ENCODE data around the gene ZNF549.

The ZNF549 gene

DNA sequence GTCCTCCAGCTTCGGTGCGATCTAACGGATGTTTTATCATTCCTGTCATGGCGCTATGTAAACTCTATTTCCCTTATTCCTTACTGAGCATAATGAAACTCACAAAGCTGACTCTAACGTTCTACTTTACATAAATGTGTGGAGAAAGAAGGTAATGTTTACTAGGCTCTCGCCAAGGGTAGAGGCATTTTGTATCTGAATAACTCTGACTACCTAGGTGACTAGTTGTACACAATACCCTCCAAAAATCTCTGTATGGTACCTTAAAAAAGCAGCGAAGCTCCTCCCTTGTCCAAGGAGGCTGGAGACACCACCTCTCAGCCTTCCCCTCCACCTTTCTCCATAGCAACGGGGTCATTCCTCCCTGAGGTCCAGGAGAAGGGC lies 72.2 kb downstream of the ZNF549 start:
- H3K4me3 ChIP-seq (ENCODE audit: low read length), result peak overlapping the region; percentile 75
- DNase-seq (ENCODE audit: low read depth), result no peak
- TF ChIP-seq, protein P1, sequence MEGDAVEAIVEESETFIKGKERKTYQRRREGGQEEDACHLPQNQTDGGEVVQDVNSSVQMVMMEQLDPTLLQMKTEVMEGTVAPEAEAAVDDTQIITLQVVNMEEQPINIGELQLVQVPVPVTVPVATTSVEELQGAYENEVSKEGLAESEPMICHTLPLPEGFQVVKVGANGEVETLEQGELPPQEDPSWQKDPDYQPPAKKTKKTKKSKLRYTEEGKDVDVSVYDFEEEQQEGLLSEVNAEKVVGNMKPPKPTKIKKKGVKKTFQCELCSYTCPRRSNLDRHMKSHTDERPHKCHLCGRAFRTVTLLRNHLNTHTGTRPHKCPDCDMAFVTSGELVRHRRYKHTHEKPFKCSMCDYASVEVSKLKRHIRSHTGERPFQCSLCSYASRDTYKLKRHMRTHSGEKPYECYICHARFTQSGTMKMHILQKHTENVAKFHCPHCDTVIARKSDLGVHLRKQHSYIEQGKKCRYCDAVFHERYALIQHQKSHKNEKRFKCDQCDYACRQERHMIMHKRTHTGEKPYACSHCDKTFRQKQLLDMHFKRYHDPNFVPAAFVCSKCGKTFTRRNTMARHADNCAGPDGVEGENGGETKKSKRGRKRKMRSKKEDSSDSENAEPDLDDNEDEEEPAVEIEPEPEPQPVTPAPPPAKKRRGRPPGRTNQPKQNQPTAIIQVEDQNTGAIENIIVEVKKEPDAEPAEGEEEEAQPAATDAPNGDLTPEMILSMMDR (IDR thresholded peaks at IDR 0.05; ENCODE audit: insufficient read depth, low read depth, low read length, missing control alignments), result no peak

GRCh38 chr19:57599761-57600383 lies 72.7 kb downstream of the ZNF549 start, which contains the start of gene ZNF530:
Gene ZNF530 (plus strand): TSS chr19:57599885. CDS start chr19:57604346, 4,461 bp downstream.
- TF ChIP-seq, protein P1 (IDR thresholded peaks at IDR 0.05; ENCODE audit: insufficient read depth, low read depth, low read length, missing control alignments), result no peak
- DNase-seq (ENCODE audit: low read depth), result peak; percentile 94
- H3K4me3 ChIP-seq (ENCODE audit: low read length), result peak within 1 kb of the TSS; percentile 75

DNA sequence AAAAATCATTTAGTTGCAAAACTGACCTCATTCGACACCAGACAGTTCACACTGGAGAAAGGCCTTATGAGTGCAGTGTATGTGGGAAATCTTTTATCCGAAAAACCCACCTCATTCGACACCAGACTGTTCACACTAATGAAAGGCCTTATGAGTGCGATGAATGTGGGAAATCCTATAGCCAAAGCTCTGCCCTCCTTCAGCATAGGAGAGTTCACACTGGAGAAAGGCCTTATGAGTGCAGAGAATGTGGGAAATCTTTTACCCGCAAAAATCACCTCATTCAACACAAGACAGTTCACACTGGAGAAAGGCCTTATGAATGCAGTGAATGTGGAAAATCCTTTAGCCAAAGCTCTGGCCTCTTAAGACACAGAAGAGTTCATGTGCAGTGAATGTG lies 79.8 kb downstream of the ZNF549 start:
- no peak overlapping the region for H3K4me3 ChIP-seq (ENCODE audit: low read length)
- TF ChIP-seq, protein P1 (IDR thresholded peaks at IDR 0.05; ENCODE audit: insufficient read depth, low read depth, low read length, missing control alignments), result no peak
- no peak for DNase-seq (ENCODE audit: low read depth)

All from epithelial cell of esophagus (primary cell).